AG04449 (cell line): ENCODE results near the gene CFAP126.
"Not testable (repeated sequence)": the region's sequence is repeated elsewhere in the genome, so short reads cannot be mapped to it uniquely, and the experiment has no call there.

Experiments used
- CTCF ChIA-PET: fragments of 350-600 bp; formaldehyde crosslinking; extraction: SDS; loops from one replicate; lab custom pipeline; 2021; ENCODE audit warnings: antibody characterized with exemption; lab: Yijun Ruan, JAX
- POLR2A ChIA-PET: fragments of 400-600, 350-600 bp; formaldehyde crosslinking; extraction: SDS; loops from one replicate; lab custom pipeline; 2020; ENCODE audit warnings: antibody characterized with exemption, inconsistent platforms; lab: Yijun Ruan, JAX
- DNase-seq: peaks from one replicate; pipeline ENCODE4 v3.0.0-alpha.2; 2010; ENCODE audit warnings: low read depth, low spot score
- H3K4me3 ChIP-seq: 2 replicates; pipeline ENCODE4 v1.5.1; 2011; ENCODE audit warnings: low read depth, mild to moderate bottlenecking, control low read depth, low read length
- CTCF ChIP-seq: IDR thresholded peaks from one replicate; pipeline ENCODE4 v1.5.1; 2011; ENCODE audit warnings: mild to moderate bottlenecking, moderate library complexity, low read length, control low read depth, inconsistent platforms; ENCODE audit not compliant: insufficient read depth; ENCODE audit errors: missing control alignments

CFAP126 gene

GRCh38 chr1:161390559-161390858 lies 22.8 kb upstream of the CFAP126 start:
- ChIA-PET POLR2A (no interaction called here), CTCF (interaction anchor here (0.6 to 1.1 kb wide), 2 partner anchors 50 to 676 kb away, joined by 3 read pairs; no protein-coding TSS in a partner anchor)
- TF ChIP-seq CTCF, result no peak
- H3K4me3 ChIP-seq, result peak overlapping the region; percentile 88
- DNase-seq, result no peak

GRCh38 chr1:161389691-161390558 lies 22.2 kb upstream of the CFAP126 start:
- POLR2A ChIA-PET, result interaction anchor here (0.8 to 1.2 kb wide), 4 partner anchors 11 to 188 kb away, joined by 3 to 9 read pairs (median 4); partner anchors contain the start of genes HSPA6, NDUFS2 and TOMM40L
- H3K4me3 ChIP-seq, result peak overlapping the region; percentile 88
- peak; percentile 90 for DNase-seq
- CTCF ChIA-PET, result interaction anchor here (0.8 to 1.3 kb wide), 5 partner anchors 8 to 188 kb away, joined by 3 to 4 read pairs (median 3); partner anchors contain the start of gene NDUFS2
- TF ChIP-seq CTCF, result no peak

GRCh38 chr1:161389158-161389557 lies 21.5 kb upstream of the CFAP126 start:
- ChIA-PET POLR2A (interaction anchor here (1.0 to 1.2 kb wide), 3 partner anchors 11 to 187 kb away, joined by 3 to 9 read pairs (median 3); partner anchors contain the start of genes NDUFS2 and TOMM40L), CTCF (interaction anchor here (0.8 to 2.2 kb wide), 7 partner anchors 9 to 187 kb away, joined by 3 to 6 read pairs (median 3); partner anchors contain the start of genes NDUFS2 and TOMM40L)
- not testable (repeated sequence) for DNase-seq
- H3K4me3 ChIP-seq, result peak overlapping the region; percentile 83

- no peak for TF ChIP-seq CTCF
- ChIA-PET CTCF (interaction anchor here (1.0 to 2.2 kb wide), 5 partner anchors 9 to 180 kb away, joined by 3 to 6 read pairs (median 3); partner anchors contain the start of gene TOMM40L), POLR2A (no interaction called here)
These were observed 21.0 kb upstream of the CFAP126 start for GRCh38 chr1:161388639-161389038.

GRCh38 chr1:161382214-161383019 lies 14.7 kb upstream of the CFAP126 start:
- POLR2A ChIA-PET, result no interaction called here
- CTCF ChIA-PET, result interaction anchor here (0.6 to 9.4 kb wide), 42 partner anchors 8 to 385 kb away, joined by 3 to 270 read pairs (median 6); partner anchors contain the start of genes ADAMTS4, APOA2, B4GALT3 and CFAP126
- TF ChIP-seq CTCF, result peak; percentile 31
- DNase-seq, result no peak
- H3K4me3 ChIP-seq, result no peak overlapping the region; the same call in 1 of the 2 replicates

More at GRCh38 chr1:161388639-161389038, 21.0 kb upstream of the CFAP126 start:
- DNase-seq, result no peak
- no peak overlapping the region for H3K4me3 ChIP-seq

GRCh38 chr1:161381707-161382106 lies 14.0 kb upstream of the CFAP126 start:
- no peak for TF ChIP-seq CTCF
- DNase-seq, result no peak
- ChIA-PET CTCF (interaction anchor here (0.6 to 9.4 kb wide), 40 partner anchors 7 to 385 kb away, joined by 3 to 270 read pairs (median 6); partner anchors contain the start of genes ADAMTS4, APOA2, B4GALT3 and CFAP126), POLR2A (no interaction called here)
- no peak overlapping the region for H3K4me3 ChIP-seq
